H1 (cell line): Measurements from ENCODE around the gene FAM151A. TPM values are rescaled to one million over a fixed set of nuclear protein-coding genes. Genes with fewer than 3 reads are reported as not detected.

Experiments used
- CTCF ChIA-PET: fragments of 300-600 bp; sonication (Branson Sonifier 250); formaldehyde crosslinking; loops from one replicate; lab custom pipeline; 2021; ENCODE audit not compliant: partially characterized antibody; lab: Charles Lee
- POLR2A ChIA-PET: fragments of 300-600 bp; sonication (Branson Sonifier 250); formaldehyde crosslinking; loops from one replicate; lab custom pipeline; 2021; ENCODE audit warnings: inconsistent platforms; ENCODE audit not compliant: partially characterized antibody; lab: Charles Lee
- DNase-seq, 2 experiments: peaks; one replicate each; pipeline versions ENCODE4 v3.0.0 to v3.0.0-alpha.2; 2010 to 2022; ENCODE audit warnings: low spot score in 2 of 2, low read depth in 1 of 2, mixed read lengths in 1 of 2
- FAIRE-seq: peaks from 2 replicates; lab custom pipeline; 2011; peaks lifted over from hg19 to GRCh38; lab: Jason Lieb, UNC
- H2AFZ ChIP-seq: 2 replicates; pipeline ENCODE4 v1.8.1; 2012; ENCODE audit warnings: low read length, inconsistent platforms
- H2AK5ac ChIP-seq: 2 replicates; pipeline ENCODE4 v1.6.1; 2013; ENCODE audit warnings: low read depth, low read length
- H2BK120ac ChIP-seq: replicated peaks from 2 replicates; pipeline ENCODE3; 2013; ENCODE audit warnings: low read depth, low read length, inconsistent platforms
- H2BK12ac ChIP-seq: 2 replicates; pipeline ENCODE4 v1.6.1; 2013; ENCODE audit warnings: low read depth, low read length
- H2BK15ac ChIP-seq: 2 replicates; pipeline ENCODE4 v1.6.1; 2013; ENCODE audit warnings: low read length
- H2BK20ac ChIP-seq: 2 replicates; pipeline ENCODE4 v1.6.1; 2013; ENCODE audit warnings: low read length
- H2BK5ac ChIP-seq: 2 replicates; pipeline ENCODE4 v1.6.1; 2013; ENCODE audit warnings: low read depth, low read length
- H3K14ac ChIP-seq: 2 replicates; pipeline ENCODE4 v1.6.1; 2013; ENCODE audit warnings: inconsistent platforms; ENCODE audit not compliant: insufficient read length
- H3K18ac ChIP-seq: 2 replicates; pipeline ENCODE4 v1.6.1; 2013; ENCODE audit warnings: low read length; ENCODE audit errors: extremely low read depth
- H3K23ac ChIP-seq: 2 replicates; pipeline ENCODE4 v1.6.1; 2013; ENCODE audit warnings: inconsistent platforms; ENCODE audit not compliant: insufficient read length
- H3K23me2 ChIP-seq: 2 replicates; pipeline ENCODE4 v1.6.1; 2013; ENCODE audit warnings: low read depth, low read length
- H3K27ac ChIP-seq: 2 replicates; pipeline ENCODE4 v1.6.1; 2011; ENCODE audit warnings: low read depth, low read length, inconsistent platforms
- H3K27me3 ChIP-seq, 4 experiments: replicated peaks in 1 of 4; 1 replicate in 1 of 4; 2 replicates in 3 of 4; pipeline versions ENCODE4 v1.6.1 to v1.8.1; 2011 to 2013; ENCODE audit warnings: low read length in 3 of 4, mild to moderate bottlenecking in 3 of 4, inconsistent platforms in 2 of 4, mixed read lengths in 2 of 4, moderate library complexity in 1 of 4; ENCODE audit not compliant: control insufficient read depth in 3 of 4, insufficient read depth in 3 of 4; ENCODE audit errors: extremely low read depth in 1 of 4
- H3K36me3 ChIP-seq, 4 experiments: 2 replicates each; pipeline versions ENCODE4 v1.6.1 to v1.8.1; 2011 to 2013; ENCODE audit warnings: mild to moderate bottlenecking in 4 of 4, low read length in 3 of 4, moderate library complexity in 2 of 4, control low read depth in 1 of 4, inconsistent platforms in 1 of 4; ENCODE audit not compliant: insufficient read depth in 4 of 4, control insufficient read depth in 2 of 4
- H3K4ac ChIP-seq: replicated peaks from 2 replicates; pipeline ENCODE3; 2013; ENCODE audit warnings: low read length, low read depth, mixed read lengths, inconsistent platforms; ENCODE audit not compliant: insufficient read length
- H3K4me1 ChIP-seq, 4 experiments: replicated peaks in 1 of 4; 1 replicate in 1 of 4; 2 replicates in 3 of 4; pipeline versions ENCODE4 v1.6.1 to v1.8.1; 2011 to 2013; ENCODE audit warnings: low read length in 3 of 4, inconsistent platforms in 2 of 4, mixed read lengths in 1 of 4; ENCODE audit not compliant: insufficient read depth in 4 of 4, control insufficient read depth in 3 of 4
- H3K4me2 ChIP-seq, 2 experiments: 2 replicates each; pipeline versions ENCODE4 v1.6.1 to v1.8.1; 2011 to 2013; ENCODE audit warnings: low read depth in 2 of 2, low read length in 2 of 2, control low read depth in 1 of 2, inconsistent platforms in 1 of 2, mild to moderate bottlenecking in 1 of 2; ENCODE audit not compliant: insufficient read depth in 1 of 2
- H3K4me3 ChIP-seq, 4 experiments: fragments of 200-600, 300-600 bp in 1 of 4; sonication (generic), shearing (Covaris generic), sonication (Bioruptor Twin) in 1 of 4; 2 replicates each; pipeline versions ENCODE4 v1.5.1 to v1.8.1; 2011 to 2016; ENCODE audit warnings: low read length in 4 of 4, low read depth in 3 of 4, control low read depth in 2 of 4, inconsistent platforms in 2 of 4, mild to moderate bottlenecking in 2 of 4, mixed read lengths in 1 of 4, moderate library complexity in 1 of 4; ENCODE audit not compliant: insufficient read depth in 2 of 4; ENCODE audit errors: extremely low read depth in 1 of 4
- H3K56ac ChIP-seq: replicated peaks from 2 replicates; pipeline ENCODE3; 2013; ENCODE audit warnings: low read depth, mild to moderate bottlenecking, mixed read lengths, low read length, inconsistent platforms; ENCODE audit not compliant: insufficient read length
- H3K79me1 ChIP-seq: 2 replicates; pipeline ENCODE4 v1.6.1; 2013; ENCODE audit warnings: low read depth, low read length, control low read depth
- H3K79me2 ChIP-seq, 2 experiments: 2 replicates each; pipeline versions ENCODE4 v1.6.1 to v1.8.1; 2012 to 2013; ENCODE audit warnings: low read length in 2 of 2, mild to moderate bottlenecking in 2 of 2, inconsistent platforms in 1 of 2; ENCODE audit not compliant: insufficient read depth in 2 of 2, control insufficient read depth in 1 of 2
- H3K9ac ChIP-seq, 4 experiments: replicated peaks in 1 of 4; 1 replicate in 1 of 4; 2 replicates in 3 of 4; pipeline versions ENCODE4 v1.6.1 to v1.8.1; 2011 to 2013; ENCODE audit warnings: low read depth in 3 of 4, low read length in 3 of 4, control low read depth in 2 of 4, mild to moderate bottlenecking in 2 of 4, moderate library complexity in 2 of 4, inconsistent platforms in 1 of 4; ENCODE audit errors: extremely low read depth in 1 of 4
- H3K9me3 ChIP-seq, 2 experiments: 2 replicates each; pipeline versions ENCODE4 v1.6.1 to v1.8.1; 2012 to 2013; ENCODE audit warnings: mild to moderate bottlenecking in 2 of 2, moderate library complexity in 2 of 2, control low read depth in 1 of 2, inconsistent platforms in 1 of 2, low read depth in 1 of 2, low read length in 1 of 2, mixed read lengths in 1 of 2; ENCODE audit not compliant: insufficient read depth in 2 of 2
- H4K20me1 ChIP-seq, 2 experiments: replicated peaks in 1 of 2; 2 replicates each; pipeline versions ENCODE3 to v1.8.1; 2011 to 2013; ENCODE audit warnings: inconsistent platforms in 2 of 2, low read length in 2 of 2, mild to moderate bottlenecking in 1 of 2; ENCODE audit not compliant: insufficient read depth in 2 of 2, control insufficient read depth in 1 of 2
- H4K5ac ChIP-seq: 2 replicates; pipeline ENCODE4 v1.6.1; 2013; ENCODE audit warnings: low read length, low read depth, mixed read lengths, inconsistent platforms; ENCODE audit not compliant: insufficient read length
- H4K8ac ChIP-seq: 2 replicates; pipeline ENCODE4 v1.8.0; 2013; ENCODE audit warnings: mild to moderate bottlenecking, moderate library complexity, low read length, inconsistent platforms; ENCODE audit not compliant: insufficient read depth; ENCODE audit errors: extremely low read depth
- H4K91ac ChIP-seq: replicated peaks from 2 replicates; pipeline ENCODE3; 2013; ENCODE audit warnings: low read length, mixed read lengths, inconsistent platforms; ENCODE audit not compliant: insufficient read length
- ATF2 ChIP-seq: IDR thresholded peaks from 2 replicates; pipeline ENCODE4 v1.6.1; 2012; ENCODE audit warnings: low read length, inconsistent platforms
- BACH1 ChIP-seq: IDR thresholded peaks from 2 replicates; pipeline ENCODE4 v1.6.1; 2012; ENCODE audit warnings: low read length, improper control_type of control experiment
- KDM4A ChIP-seq: IDR thresholded peaks from one replicate; pipeline ENCODE4 v1.7.1; 2012; ENCODE audit warnings: low read depth, mild to moderate bottlenecking, moderate library complexity, low read length, inconsistent platforms; ENCODE audit not compliant: severe bottlenecking
- MAFK ChIP-seq: IDR thresholded peaks from 2 replicates; pipeline ENCODE4 v1.6.1; 2012; ENCODE audit warnings: low read depth, mild to moderate bottlenecking, improper control_type of control experiment, low read length
- POLR2AphosphoS5 ChIP-seq: IDR thresholded peaks from 2 replicates; pipeline ENCODE4 v1.6.1; 2011; ENCODE audit warnings: low read depth, low read length
- POU5F1 ChIP-seq: IDR thresholded peaks from 2 replicates; pipeline ENCODE4 v1.6.1; 2011; ENCODE audit warnings: low read depth, mild to moderate bottlenecking, low read length, moderate library complexity
- RFX5 ChIP-seq: IDR thresholded peaks from 2 replicates; pipeline ENCODE4 v1.6.1; 2011; ENCODE audit warnings: low read depth, low read length, improper control_type of control experiment, borderline replicate concordance
- RNF2 ChIP-seq: fragments of 200-900, 300-1000 bp; sonication (generic); IDR thresholded peaks from 2 replicates; pipeline ENCODE4 v1.7.1; 2016; ENCODE audit warnings: borderline replicate concordance, low read depth, mild to moderate bottlenecking, antibody characterized with exemption, low read length; ENCODE audit not compliant: poor library complexity, severe bottlenecking; ENCODE audit errors: missing control alignments
- SIN3A ChIP-seq, 2 experiments: IDR thresholded peaks in 1 of 2; conservative IDR thresholded peaks in 1 of 2; 2 replicates each; pipeline ENCODE4 v1.6.1; 2011 to 2012; ENCODE audit warnings: low read length in 2 of 2, improper control_type of control experiment in 1 of 2, low read depth in 1 of 2, mild to moderate bottlenecking in 1 of 2
- SP2 ChIP-seq: IDR thresholded peaks from 2 replicates; pipeline ENCODE4 v1.6.1; 2012; ENCODE audit warnings: mild to moderate bottlenecking, low read length, inconsistent platforms
- TBP ChIP-seq: IDR thresholded peaks from 2 replicates; pipeline ENCODE4 v1.6.1; 2011; ENCODE audit warnings: low read depth, low read length, improper control_type of control experiment
- TEAD4 ChIP-seq: IDR thresholded peaks from 2 replicates; pipeline ENCODE4 v1.6.1; 2012; ENCODE audit warnings: low read depth, low read length, inconsistent platforms, mixed read lengths
- whole genome bisulfite sequencing, 2 experiments: shearing (Covaris generic) in 1 of 2; methylation state at CpG; one replicate each; pipeline versions ENCODE4 v1.1.6 to v1.1.7; 2013 to 2015; ENCODE audit warnings: low lambda C conversion rate in 2 of 2, mixed read lengths in 2 of 2, inconsistent platforms in 1 of 2, low coverage in 1 of 2, missing lambda C conversion rate in 1 of 2; ENCODE audit not compliant: insufficient replicate concordance in 2 of 2, insufficient coverage in 1 of 2, insufficient read length in 1 of 2; ENCODE audit errors: extremely low coverage in 1 of 2, missing lambda C conversion rate in 1 of 2; 5-methylcytosine and 5-hydroxymethylcytosine counted together
- polyA plus RNA-seq, 7 experiments: library from polyadenylated mRNA; depleted of rRNA in 3 of 7; stranded (reverse) in 5 of 7; unstranded in 2 of 7; fragments of >200 nt in 5 of 7; fragments of 200-250 nt in 2 of 7; gene quantifications; 1 replicate in 5 of 7; 2 replicates in 1 of 7; 4 replicates in 1 of 7; pipeline versions ENCODE4 v1.2.1 to v1.2.3, GENCODE V29; 2011 to 2013; ENCODE audit warnings: missing spikeins in 2 of 7, mixed read lengths in 2 of 7
- total RNA-seq: library from RNA; stranded (reverse); fragmentation: NEBNext Ultra II Directional; extraction: Animal tissue kit (Norgen Biotek cat#: 25700); gene quantifications from 2 replicates; pipeline ENCODE4 v1.2.1, GENCODE V29; 2021

The FAM151A gene
- total and polyA plus RNA-seq, 2 of the 8 experiments (the other 6 are each of a cell fraction or from before 2014, with no cell fraction given), result not detected

- ChIA-PET POLR2A (interaction anchor here (1.4 kb wide), 1 partner anchor 9 kb away, joined by 4 read pairs; no protein-coding TSS in a partner anchor), CTCF (no interaction called here)
- 83% methylated on average over 5 of the region's 5 CpGs; no CpG with 5 or more reads in 1 of the 2 experiments for WGBS, 2 experiments
- Histone ChIP-seq H2BK5ac (no peak overlapping the region), H3K79me1 (no peaks in the 10 kb centered on the region), H3K14ac (no peak overlapping the region), H2BK120ac (no peak overlapping the region), H4K8ac (no peak overlapping the region), H2BK20ac (no peak overlapping the region), H3K9me3 (peaks cover 0 to 3% of the 10 kb centered on the region in 2 experiments; a peak in 2 of 4 replicates), H3K9ac (no peak overlapping the region), H4K5ac (no peak overlapping the region), H3K18ac (peak overlapping the region; percentile 36; the same call in 1 of the 2 replicates), H3K56ac (no peak overlapping the region), H3K4me1 (peaks cover 15 to 32% (median 25%) of the 10 kb centered on the region in 4 experiments), H3K4me3 (no peak overlapping the region), H4K20me1 (no peaks in the 10 kb centered on the region), H2AK5ac (0 out of 2 replicates have a peak overlapping the region, but pooled peaks have one; percentile 24), H2AFZ (no peak overlapping the region), H3K27me3 (no peaks in the 10 kb centered on the region; a peak in 1 of 7 replicates), H3K79me2 (no peaks in the 10 kb centered on the region), H3K4ac (no peak overlapping the region), H2BK15ac (peak overlapping the region; percentile 92; the same call in 1 of the 2 replicates), H3K4me2 (no peak overlapping the region), H3K23me2 (no peaks in the 10 kb centered on the region), H3K27ac (no peak overlapping the region), H3K36me3 (no peaks in the 10 kb centered on the region), H2BK12ac (peak overlapping the region; percentile 84; the same call in 1 of the 2 replicates), H4K91ac (no peak overlapping the region), H3K23ac (no peak overlapping the region)
- DNase-seq, result no peak
- FAIRE-seq, result no peak
- TF ChIP-seq TEAD4 (no peak), POLR2AphosphoS5 (no peak), KDM4A (no peak), SP2 (no peak), SIN3A (conservative IDR thresholded peaks at IDR 0.05 in 1 of 2, IDR thresholded peaks at IDR 0.05 in 1 of 2; ENCODE audit: low read depth in 1 of 2, low read length in 2 of 2) (no peak), MAFK (no peak), RFX5 (no peak), ATF2 (no peak), BACH1 (no peak), POU5F1 (no peak), RNF2 (no peak), TBP (no peak)
These were observed 55.4 kb downstream of the FAM151A start for GRCh38 chr1:54567961-54568360.
